GM23338 (cell line): ENCODE measurements around the gene OPN3. TPM values are rescaled to one million over a fixed set of nuclear protein-coding genes. Genes with fewer than 3 reads are reported as not detected.

ENCODE experiments used
- ATAC-seq: fragments of 200-7000 bp; cut with Tn5 transposase; 3 replicates; pipeline ENCODE4 v1.9.1; 2020
- DNase-seq: peaks from one replicate; pipeline ENCODE4 v3.0.0-alpha.2; 2015; ENCODE audit warnings: low spot score
- H2AFZ ChIP-seq: fragments of 200-600 bp; sonication (generic); 2 replicates; pipeline ENCODE4 v1.8.0; 2016; ENCODE audit warnings: antibody characterized with exemption, mild to moderate bottlenecking, moderate library complexity
- H3F3A ChIP-seq: fragments of 200-600 bp; sonication (generic); replicated peaks from 2 replicates; pipeline ENCODE4 v1.8.0; 2017; ENCODE audit warnings: antibody characterized with exemption, mixed run types, low read depth
- H3K27ac ChIP-seq: fragments of 200-600 bp; sonication (generic); 2 replicates; pipeline ENCODE4 v1.6.1; 2016; ENCODE audit warnings: low read depth
- H3K27me3 ChIP-seq: fragments of 200-600 bp; sonication (generic); 2 replicates; pipeline ENCODE4 v1.8.0; 2016; ENCODE audit warnings: mild to moderate bottlenecking, mixed run types, moderate library complexity; ENCODE audit not compliant: insufficient read depth
- H3K36me3 ChIP-seq: fragments of 200-600 bp; sonication (generic); 2 replicates; pipeline ENCODE4 v1.8.0; 2016; ENCODE audit warnings: mild to moderate bottlenecking; ENCODE audit not compliant: insufficient read depth
- H3K4me1 ChIP-seq: fragments of 200-600 bp; sonication (generic); 2 replicates; pipeline ENCODE4 v1.8.0; 2016; ENCODE audit warnings: mild to moderate bottlenecking, moderate library complexity; ENCODE audit not compliant: insufficient read depth
- H3K4me2 ChIP-seq: fragments of 200-600 bp; sonication (generic); 2 replicates; pipeline ENCODE4 v1.7.1; 2017; ENCODE audit warnings: mixed run types
- H3K4me3 ChIP-seq: fragments of 200-600 bp; sonication (generic); 2 replicates; pipeline ENCODE4 v1.6.1; 2016; ENCODE audit warnings: mixed run types
- H3K79me2 ChIP-seq: fragments of 200-600 bp; sonication (generic); replicated peaks from 2 replicates; pipeline ENCODE4 v1.8.0; 2017; ENCODE audit warnings: mild to moderate bottlenecking; ENCODE audit not compliant: insufficient read depth
- H3K9me2 ChIP-seq: fragments of 200-600 bp; sonication (generic); 2 replicates; pipeline ENCODE4 v1.8.0; 2017; ENCODE audit not compliant: insufficient read depth
- H4K20me1 ChIP-seq: fragments of 200-600 bp; sonication (generic); replicated peaks from 2 replicates; pipeline ENCODE4 v1.8.0; 2017; ENCODE audit warnings: mild to moderate bottlenecking; ENCODE audit not compliant: insufficient read depth
- H3K27ac Mint-ChIP-seq: 2 replicates; pipeline ENCODE4 v1.8.0; 2020; ENCODE audit warnings: inconsistent platforms, mild to moderate bottlenecking, moderate library complexity, mixed read lengths
- H3K27me3 Mint-ChIP-seq: 3 replicates; pipeline ENCODE4 v1.8.0; 2022; ENCODE audit warnings: low read depth, mild to moderate bottlenecking, moderate library complexity, mixed read lengths, inconsistent platforms; ENCODE audit not compliant: insufficient read depth, poor library complexity
- H3K36me3 Mint-ChIP-seq: 3 replicates; pipeline ENCODE4 v1.8.0; 2021; ENCODE audit warnings: low read depth, mild to moderate bottlenecking, inconsistent platforms, moderate library complexity, mixed read lengths
- H3K4me1 Mint-ChIP-seq: 3 replicates; pipeline ENCODE4 v1.8.0; 2020; ENCODE audit warnings: mild to moderate bottlenecking, inconsistent platforms, mixed read lengths
- H3K4me3 Mint-ChIP-seq: 3 replicates; pipeline ENCODE4 v1.8.0; 2021; ENCODE audit warnings: moderate library complexity, mild to moderate bottlenecking, inconsistent platforms, mixed read lengths
- H3K9me3 Mint-ChIP-seq: 3 replicates; pipeline ENCODE4 v1.8.0; 2020; ENCODE audit warnings: moderate library complexity, mild to moderate bottlenecking, inconsistent platforms, mixed read lengths
- CREB1 ChIP-seq: fragments of 250-450 bp; sonication (Bioruptor Pico); IDR thresholded peaks from 2 replicates; pipeline ENCODE4 v1.5.0; 2020; ENCODE audit warnings: low read depth, mild to moderate bottlenecking, moderate library complexity
- EZH2 ChIP-seq: fragments of 200-600 bp; sonication (generic); IDR thresholded peaks from one replicate; pipeline ENCODE4 v1.8.0; 2017; ENCODE audit warnings: antibody characterized with exemption, mild to moderate bottlenecking, low read depth; ENCODE audit not compliant: unreplicated experiment
- EZH2phosphoT487 ChIP-seq: fragments of 200-600 bp; sonication (generic); IDR thresholded peaks from one replicate; pipeline ENCODE4 v1.8.1; 2018; ENCODE audit warnings: antibody characterized with exemption; ENCODE audit not compliant: unreplicated experiment
- JUNB ChIP-seq: IDR thresholded peaks from one replicate; pipeline ENCODE4 v1.6.1; 2016; ENCODE audit warnings: antibody characterized with exemption; ENCODE audit not compliant: unreplicated experiment
- NANOG ChIP-seq: IDR thresholded peaks from 2 replicates; pipeline ENCODE4 v1.6.1; 2016; ENCODE audit warnings: antibody characterized with exemption, borderline replicate concordance
- POLR2AphosphoS5 ChIP-seq: IDR thresholded peaks from 2 replicates; pipeline ENCODE4 v1.6.1; 2016; ENCODE audit warnings: antibody characterized with exemption, low read depth
- STAT1 ChIP-seq: IDR thresholded peaks from one replicate; pipeline ENCODE4 v1.6.1; 2016; ENCODE audit warnings: antibody characterized with exemption; ENCODE audit not compliant: unreplicated experiment
- ZNF114 ChIP-seq: fragments of 250-450 bp; sonication (Bioruptor Pico); IDR thresholded peaks from 2 replicates; pipeline ENCODE4 v1.5.0; 2020; ENCODE audit warnings: mild to moderate bottlenecking, moderate library complexity
- ZNF331 ChIP-seq: fragments of 250-450 bp; sonication (Bioruptor Pico); IDR thresholded peaks from 2 replicates; pipeline ENCODE4 v1.5.0; 2020; ENCODE audit warnings: low read depth, mild to moderate bottlenecking, moderate library complexity
- polyA plus RNA-seq: library from polyadenylated mRNA; unstranded; fragments of >200 nt; fragmentation: Nextera tagmentation; extraction: Ambion mirVana; gene quantifications from 2 replicates; pipeline ENCODE4 v1.2.1, GENCODE V29; 2016
- total RNA-seq: library from RNA; depleted of rRNA; stranded (reverse); fragments of >200 nt; shearing (Covaris generic); gene quantifications from 2 replicates; pipeline ENCODE4 v1.2.3, GENCODE V29; 2014
- TF ChIP-seq, protein P1 (sequence below), 2 experiments: fragments of 200-600 bp in 1 of 2; sonication (generic) in 1 of 2; conservative IDR thresholded peaks; 2 replicates each; pipeline versions ENCODE4 v1.5.1 to v1.6.1; 2016 to 2017; ENCODE audit warnings: antibody characterized with exemption in 2 of 2, low read depth in 2 of 2, mild to moderate bottlenecking in 2 of 2, moderate library complexity in 1 of 2
- TF ChIP-seq, protein P2 (sequence below): IDR thresholded peaks from one replicate; pipeline ENCODE4 v1.6.1; 2018; ENCODE audit warnings: antibody characterized with exemption; ENCODE audit not compliant: unreplicated experiment
- TF ChIP-seq, protein P3 (sequence below): fragments of 250-450 bp; sonication (Bioruptor Pico); IDR thresholded peaks from 2 replicates; pipeline ENCODE4 v1.5.0; 2020; ENCODE audit warnings: mild to moderate bottlenecking, moderate library complexity
- TF ChIP-seq, protein P4 (sequence below): IDR thresholded peaks from 2 replicates; pipeline ENCODE4 v1.6.1; 2016; ENCODE audit warnings: antibody characterized with exemption

The OPN3 gene
- total and polyA plus RNA-seq, 2 experiments from 2014 or later = 23.7 to 46.8 TPM

DNA sequence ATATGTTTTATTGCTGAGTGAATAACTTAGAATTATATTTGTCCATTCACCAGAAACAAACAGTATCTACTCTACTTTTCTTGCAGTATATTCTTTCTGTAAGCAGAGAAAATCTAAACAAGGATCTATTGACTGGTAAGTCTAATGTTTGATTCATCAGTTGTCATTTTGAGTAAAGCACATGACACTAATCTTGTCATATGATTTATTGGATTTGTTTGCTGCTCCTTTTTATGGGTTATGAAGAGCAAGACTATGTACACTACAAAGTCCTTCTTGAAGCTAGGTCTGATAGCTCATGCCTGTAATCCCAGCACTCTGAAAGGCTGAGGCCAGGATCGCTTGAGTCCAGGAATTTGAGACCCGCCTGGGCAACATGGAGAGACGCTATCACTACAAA lies 84.6 kb downstream of the OPN3 start:
- Histone ChIP-seq H3K79me2 (no peaks in the 10 kb centered on the region), H3K9me2 (no peaks in the 10 kb centered on the region), H3K4me1 (0 out of 2 replicates have a peak, but pooled peaks cover 2% of the 10 kb centered on the region), H3F3A (no peaks in the 10 kb centered on the region), H4K20me1 (no peaks in the 10 kb centered on the region), H3K27me3 (no peaks in the 10 kb centered on the region), H3K36me3 (no peaks in the 10 kb centered on the region), H3K4me3 (no peak overlapping the region), H3K4me2 (no peak overlapping the region), H2AFZ (no peak overlapping the region), H3K27ac (no peak overlapping the region)
- H3K9me3 Mint-ChIP-seq = no peaks in the 10 kb centered on the region
- H3K4me3 Mint-ChIP-seq = no peak overlapping the region
- H3K4me1 Mint-ChIP-seq = no peaks in the 10 kb centered on the region; the same call in 2 of the 3 replicates
- H3K27me3 Mint-ChIP-seq = peaks cover 2% of the 10 kb centered on the region
- DNase-seq (no peak), ATAC-seq (no peak)
- H3K36me3 Mint-ChIP-seq = no peaks in the 10 kb centered on the region
- TF ChIP-seq POLR2AphosphoS5 (no peak), EZH2phosphoT487 (no peak), ZNF114 (CRISPR knock-in tag) (no peak), NANOG (no peak), CREB1 (CRISPR knock-in tag) (no peak), ZNF331 (CRISPR knock-in tag) (no peak), STAT1 (no peak), EZH2 (no peak), JUNB (no peak)
- TF ChIP-seq, protein P1, sequence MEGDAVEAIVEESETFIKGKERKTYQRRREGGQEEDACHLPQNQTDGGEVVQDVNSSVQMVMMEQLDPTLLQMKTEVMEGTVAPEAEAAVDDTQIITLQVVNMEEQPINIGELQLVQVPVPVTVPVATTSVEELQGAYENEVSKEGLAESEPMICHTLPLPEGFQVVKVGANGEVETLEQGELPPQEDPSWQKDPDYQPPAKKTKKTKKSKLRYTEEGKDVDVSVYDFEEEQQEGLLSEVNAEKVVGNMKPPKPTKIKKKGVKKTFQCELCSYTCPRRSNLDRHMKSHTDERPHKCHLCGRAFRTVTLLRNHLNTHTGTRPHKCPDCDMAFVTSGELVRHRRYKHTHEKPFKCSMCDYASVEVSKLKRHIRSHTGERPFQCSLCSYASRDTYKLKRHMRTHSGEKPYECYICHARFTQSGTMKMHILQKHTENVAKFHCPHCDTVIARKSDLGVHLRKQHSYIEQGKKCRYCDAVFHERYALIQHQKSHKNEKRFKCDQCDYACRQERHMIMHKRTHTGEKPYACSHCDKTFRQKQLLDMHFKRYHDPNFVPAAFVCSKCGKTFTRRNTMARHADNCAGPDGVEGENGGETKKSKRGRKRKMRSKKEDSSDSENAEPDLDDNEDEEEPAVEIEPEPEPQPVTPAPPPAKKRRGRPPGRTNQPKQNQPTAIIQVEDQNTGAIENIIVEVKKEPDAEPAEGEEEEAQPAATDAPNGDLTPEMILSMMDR (conservative IDR thresholded peaks at IDR 0.05; ENCODE audit: low read depth in 2 of 2) = no peak
- TF ChIP-seq, protein P2, sequence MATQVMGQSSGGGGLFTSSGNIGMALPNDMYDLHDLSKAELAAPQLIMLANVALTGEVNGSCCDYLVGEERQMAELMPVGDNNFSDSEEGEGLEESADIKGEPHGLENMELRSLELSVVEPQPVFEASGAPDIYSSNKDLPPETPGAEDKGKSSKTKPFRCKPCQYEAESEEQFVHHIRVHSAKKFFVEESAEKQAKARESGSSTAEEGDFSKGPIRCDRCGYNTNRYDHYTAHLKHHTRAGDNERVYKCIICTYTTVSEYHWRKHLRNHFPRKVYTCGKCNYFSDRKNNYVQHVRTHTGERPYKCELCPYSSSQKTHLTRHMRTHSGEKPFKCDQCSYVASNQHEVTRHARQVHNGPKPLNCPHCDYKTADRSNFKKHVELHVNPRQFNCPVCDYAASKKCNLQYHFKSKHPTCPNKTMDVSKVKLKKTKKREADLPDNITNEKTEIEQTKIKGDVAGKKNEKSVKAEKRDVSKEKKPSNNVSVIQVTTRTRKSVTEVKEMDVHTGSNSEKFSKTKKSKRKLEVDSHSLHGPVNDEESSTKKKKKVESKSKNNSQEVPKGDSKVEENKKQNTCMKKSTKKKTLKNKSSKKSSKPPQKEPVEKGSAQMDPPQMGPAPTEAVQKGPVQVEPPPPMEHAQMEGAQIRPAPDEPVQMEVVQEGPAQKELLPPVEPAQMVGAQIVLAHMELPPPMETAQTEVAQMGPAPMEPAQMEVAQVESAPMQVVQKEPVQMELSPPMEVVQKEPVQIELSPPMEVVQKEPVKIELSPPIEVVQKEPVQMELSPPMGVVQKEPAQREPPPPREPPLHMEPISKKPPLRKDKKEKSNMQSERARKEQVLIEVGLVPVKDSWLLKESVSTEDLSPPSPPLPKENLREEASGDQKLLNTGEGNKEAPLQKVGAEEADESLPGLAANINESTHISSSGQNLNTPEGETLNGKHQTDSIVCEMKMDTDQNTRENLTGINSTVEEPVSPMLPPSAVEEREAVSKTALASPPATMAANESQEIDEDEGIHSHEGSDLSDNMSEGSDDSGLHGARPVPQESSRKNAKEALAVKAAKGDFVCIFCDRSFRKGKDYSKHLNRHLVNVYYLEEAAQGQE = no peak
- TF ChIP-seq, protein P3, sequence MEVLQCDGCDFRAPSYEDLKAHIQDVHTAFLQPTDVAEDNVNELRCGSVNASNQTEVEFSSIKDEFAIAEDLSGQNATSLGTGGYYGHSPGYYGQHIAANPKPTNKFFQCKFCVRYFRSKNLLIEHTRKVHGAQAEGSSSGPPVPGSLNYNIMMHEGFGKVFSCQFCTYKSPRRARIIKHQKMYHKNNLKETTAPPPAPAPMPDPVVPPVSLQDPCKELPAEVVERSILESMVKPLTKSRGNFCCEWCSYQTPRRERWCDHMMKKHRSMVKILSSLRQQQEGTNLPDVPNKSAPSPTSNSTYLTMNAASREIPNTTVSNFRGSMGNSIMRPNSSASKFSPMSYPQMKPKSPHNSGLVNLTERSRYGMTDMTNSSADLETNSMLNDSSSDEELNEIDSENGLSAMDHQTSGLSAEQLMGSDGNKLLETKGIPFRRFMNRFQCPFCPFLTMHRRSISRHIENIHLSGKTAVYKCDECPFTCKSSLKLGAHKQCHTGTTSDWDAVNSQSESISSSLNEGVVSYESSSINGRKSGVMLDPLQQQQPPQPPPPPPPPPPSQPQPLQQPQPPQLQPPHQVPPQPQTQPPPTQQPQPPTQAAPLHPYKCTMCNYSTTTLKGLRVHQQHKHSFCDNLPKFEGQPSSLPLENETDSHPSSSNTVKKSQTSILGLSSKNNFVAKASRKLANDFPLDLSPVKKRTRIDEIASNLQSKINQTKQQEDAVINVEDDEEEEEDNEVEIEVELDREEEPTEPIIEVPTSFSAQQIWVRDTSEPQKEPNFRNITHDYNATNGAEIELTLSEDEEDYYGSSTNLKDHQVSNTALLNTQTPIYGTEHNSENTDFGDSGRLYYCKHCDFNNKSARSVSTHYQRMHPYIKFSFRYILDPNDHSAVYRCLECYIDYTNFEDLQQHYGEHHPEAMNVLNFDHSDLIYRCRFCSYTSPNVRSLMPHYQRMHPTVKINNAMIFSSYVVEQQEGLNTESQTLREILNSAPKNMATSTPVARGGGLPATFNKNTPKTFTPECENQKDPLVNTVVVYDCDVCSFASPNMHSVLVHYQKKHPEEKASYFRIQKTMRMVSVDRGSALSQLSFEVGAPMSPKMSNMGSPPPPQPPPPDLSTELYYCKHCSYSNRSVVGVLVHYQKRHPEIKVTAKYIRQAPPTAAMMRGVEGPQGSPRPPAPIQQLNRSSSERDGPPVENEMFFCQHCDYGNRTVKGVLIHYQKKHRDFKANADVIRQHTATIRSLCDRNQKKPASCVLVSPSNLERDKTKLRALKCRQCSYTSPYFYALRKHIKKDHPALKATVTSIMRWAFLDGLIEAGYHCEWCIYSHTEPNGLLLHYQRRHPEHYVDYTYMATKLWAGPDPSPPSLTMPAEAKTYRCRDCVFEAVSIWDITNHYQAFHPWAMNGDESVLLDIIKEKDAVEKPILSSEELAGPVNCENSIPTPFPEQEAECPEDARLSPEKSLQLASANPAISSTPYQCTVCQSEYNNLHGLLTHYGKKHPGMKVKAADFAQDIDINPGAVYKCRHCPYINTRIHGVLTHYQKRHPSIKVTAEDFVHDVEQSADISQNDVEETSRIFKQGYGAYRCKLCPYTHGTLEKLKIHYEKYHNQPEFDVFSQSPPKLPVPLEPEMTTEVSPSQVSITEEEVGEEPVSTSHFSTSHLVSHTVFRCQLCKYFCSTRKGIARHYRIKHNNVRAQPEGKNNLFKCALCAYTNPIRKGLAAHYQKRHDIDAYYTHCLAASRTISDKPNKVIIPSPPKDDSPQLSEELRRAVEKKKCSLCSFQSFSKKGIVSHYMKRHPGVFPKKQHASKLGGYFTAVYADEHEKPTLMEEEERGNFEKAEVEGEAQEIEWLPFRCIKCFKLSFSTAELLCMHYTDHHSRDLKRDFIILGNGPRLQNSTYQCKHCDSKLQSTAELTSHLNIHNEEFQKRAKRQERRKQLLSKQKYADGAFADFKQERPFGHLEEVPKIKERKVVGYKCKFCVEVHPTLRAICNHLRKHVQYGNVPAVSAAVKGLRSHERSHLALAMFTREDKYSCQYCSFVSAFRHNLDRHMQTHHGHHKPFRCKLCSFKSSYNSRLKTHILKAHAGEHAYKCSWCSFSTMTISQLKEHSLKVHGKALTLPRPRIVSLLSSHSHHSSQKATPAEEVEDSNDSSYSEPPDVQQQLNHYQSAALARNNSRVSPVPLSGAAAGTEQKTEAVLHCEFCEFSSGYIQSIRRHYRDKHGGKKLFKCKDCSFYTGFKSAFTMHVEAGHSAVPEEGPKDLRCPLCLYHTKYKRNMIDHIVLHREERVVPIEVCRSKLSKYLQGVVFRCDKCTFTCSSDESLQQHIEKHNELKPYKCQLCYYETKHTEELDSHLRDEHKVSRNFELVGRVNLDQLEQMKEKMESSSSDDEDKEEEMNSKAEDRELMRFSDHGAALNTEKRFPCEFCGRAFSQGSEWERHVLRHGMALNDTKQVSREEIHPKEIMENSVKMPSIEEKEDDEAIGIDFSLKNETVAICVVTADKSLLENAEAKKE = no peak
- TF ChIP-seq, protein P4, sequence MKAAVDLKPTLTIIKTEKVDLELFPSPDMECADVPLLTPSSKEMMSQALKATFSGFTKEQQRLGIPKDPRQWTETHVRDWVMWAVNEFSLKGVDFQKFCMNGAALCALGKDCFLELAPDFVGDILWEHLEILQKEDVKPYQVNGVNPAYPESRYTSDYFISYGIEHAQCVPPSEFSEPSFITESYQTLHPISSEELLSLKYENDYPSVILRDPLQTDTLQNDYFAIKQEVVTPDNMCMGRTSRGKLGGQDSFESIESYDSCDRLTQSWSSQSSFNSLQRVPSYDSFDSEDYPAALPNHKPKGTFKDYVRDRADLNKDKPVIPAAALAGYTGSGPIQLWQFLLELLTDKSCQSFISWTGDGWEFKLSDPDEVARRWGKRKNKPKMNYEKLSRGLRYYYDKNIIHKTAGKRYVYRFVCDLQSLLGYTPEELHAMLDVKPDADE = no peak
- H3K27ac Mint-ChIP-seq = no peak overlapping the region
